ENCODE measurements around the gene PDE6B.

DNA sequence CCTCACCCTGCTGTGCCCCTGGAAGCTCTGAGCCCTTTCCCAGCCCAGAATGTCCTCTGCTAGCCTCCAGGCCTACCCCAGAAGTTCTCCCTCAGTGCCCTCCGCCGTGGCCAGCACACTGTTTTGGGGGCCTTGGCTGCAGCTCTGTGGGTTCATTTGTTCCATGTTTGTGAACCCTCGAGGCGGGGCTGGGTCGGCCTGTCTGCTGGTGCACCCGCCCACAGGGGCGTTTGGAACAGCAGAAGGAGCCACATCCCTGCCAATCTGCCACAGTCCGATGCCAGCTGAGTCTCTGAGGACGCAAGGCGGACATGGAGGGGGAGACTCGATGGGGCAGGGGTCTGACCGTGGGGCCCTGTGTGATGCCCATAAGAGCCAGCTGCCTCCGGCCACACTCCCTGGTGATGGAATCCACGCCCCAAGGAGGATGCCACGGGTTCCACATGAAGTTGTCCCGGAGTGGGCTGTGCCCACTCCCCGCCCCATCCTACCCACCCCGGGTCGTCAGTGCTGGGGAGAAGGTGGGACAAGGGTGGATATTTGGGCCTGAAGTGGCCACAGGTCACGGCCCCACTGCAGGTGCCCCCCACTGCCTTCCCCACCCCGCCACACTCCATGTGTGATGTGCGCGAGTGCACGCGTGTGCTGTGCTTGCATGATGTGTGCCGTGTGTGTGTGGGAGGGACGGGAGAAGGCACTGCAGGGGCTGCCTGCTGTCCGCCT is 41.6 kb downstream of the PDE6B start:
- TF ChIP-seq, protein P1, sequence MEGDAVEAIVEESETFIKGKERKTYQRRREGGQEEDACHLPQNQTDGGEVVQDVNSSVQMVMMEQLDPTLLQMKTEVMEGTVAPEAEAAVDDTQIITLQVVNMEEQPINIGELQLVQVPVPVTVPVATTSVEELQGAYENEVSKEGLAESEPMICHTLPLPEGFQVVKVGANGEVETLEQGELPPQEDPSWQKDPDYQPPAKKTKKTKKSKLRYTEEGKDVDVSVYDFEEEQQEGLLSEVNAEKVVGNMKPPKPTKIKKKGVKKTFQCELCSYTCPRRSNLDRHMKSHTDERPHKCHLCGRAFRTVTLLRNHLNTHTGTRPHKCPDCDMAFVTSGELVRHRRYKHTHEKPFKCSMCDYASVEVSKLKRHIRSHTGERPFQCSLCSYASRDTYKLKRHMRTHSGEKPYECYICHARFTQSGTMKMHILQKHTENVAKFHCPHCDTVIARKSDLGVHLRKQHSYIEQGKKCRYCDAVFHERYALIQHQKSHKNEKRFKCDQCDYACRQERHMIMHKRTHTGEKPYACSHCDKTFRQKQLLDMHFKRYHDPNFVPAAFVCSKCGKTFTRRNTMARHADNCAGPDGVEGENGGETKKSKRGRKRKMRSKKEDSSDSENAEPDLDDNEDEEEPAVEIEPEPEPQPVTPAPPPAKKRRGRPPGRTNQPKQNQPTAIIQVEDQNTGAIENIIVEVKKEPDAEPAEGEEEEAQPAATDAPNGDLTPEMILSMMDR (IDR thresholded peaks at IDR 0.05), result no peak
- no peak for TF ChIP-seq POLR2A (IDR thresholded peaks at IDR 0.05)
